Trophoblast cell (in vitro differentiated cells and primary cell): ENCODE data around the gene STX16.
A peak's percentile ranks its signal among the peaks of the same experiment; 100 is the strongest.

Experiments
- DNase-seq, 2 donors: peaks; one replicate each; pipeline ENCODE4 v3.0.0-alpha.2; 2016
- H2AFZ ChIP-seq: 2 replicates; pipeline ENCODE4 v1.6.1; 2013; ENCODE audit warnings: low read length, moderate library complexity, mild to moderate bottlenecking; ENCODE audit not compliant: insufficient read depth, poor library complexity
- H2AK5ac ChIP-seq: 2 replicates; pipeline ENCODE4 v1.6.1; 2013; ENCODE audit warnings: mild to moderate bottlenecking, low read length
- H2BK120ac ChIP-seq: 2 replicates; pipeline ENCODE4 v1.6.1; 2013; ENCODE audit warnings: low read length, mild to moderate bottlenecking, moderate library complexity; ENCODE audit not compliant: insufficient read depth, poor library complexity
- H2BK12ac ChIP-seq: 2 replicates; pipeline ENCODE4 v1.6.1; 2013; ENCODE audit warnings: mild to moderate bottlenecking, low read length, moderate library complexity
- H2BK5ac ChIP-seq: 2 replicates; pipeline ENCODE4 v1.6.1; 2013; ENCODE audit warnings: low read length, low read depth, moderate library complexity, mild to moderate bottlenecking; ENCODE audit not compliant: poor library complexity
- H3K14ac ChIP-seq: 2 replicates; pipeline ENCODE4 v1.6.1; 2013; ENCODE audit warnings: mild to moderate bottlenecking, low read length
- H3K18ac ChIP-seq: 2 replicates; pipeline ENCODE4 v1.6.1; 2013; ENCODE audit warnings: mild to moderate bottlenecking, low read length
- H3K23ac ChIP-seq: 2 replicates; pipeline ENCODE4 v1.6.1; 2013; ENCODE audit warnings: low read length
- H3K27ac ChIP-seq: 2 replicates; pipeline ENCODE4 v1.5.1; 2013; ENCODE audit warnings: low read depth, mild to moderate bottlenecking, inconsistent platforms, low read length, moderate library complexity
- H3K27me3 ChIP-seq: 2 replicates; pipeline ENCODE4 v1.6.1; 2013; ENCODE audit warnings: inconsistent platforms, mild to moderate bottlenecking, low read length, moderate library complexity; ENCODE audit not compliant: insufficient read depth
- H3K36me3 ChIP-seq, 2 experiments: 1 replicate in 1 of 2; 2 replicates in 1 of 2; pipeline ENCODE4 v1.6.1; 2013; ENCODE audit warnings: low read length in 2 of 2, mild to moderate bottlenecking in 2 of 2, moderate library complexity in 1 of 2; ENCODE audit not compliant: insufficient read depth in 2 of 2, control insufficient read depth in 1 of 2
- H3K4ac ChIP-seq: 2 replicates; pipeline ENCODE4 v1.6.1; 2013; ENCODE audit warnings: low read depth, mild to moderate bottlenecking, low read length, moderate library complexity
- H3K4me1 ChIP-seq, 2 experiments: 1 replicate in 1 of 2; 2 replicates in 1 of 2; pipeline ENCODE4 v1.6.1; 2013; ENCODE audit warnings: low read length in 2 of 2, mild to moderate bottlenecking in 2 of 2, moderate library complexity in 1 of 2; ENCODE audit not compliant: insufficient read depth in 2 of 2, control insufficient read depth in 1 of 2
- H3K4me2 ChIP-seq: 2 replicates; pipeline ENCODE4 v1.6.1; 2013; ENCODE audit warnings: inconsistent platforms, mild to moderate bottlenecking, low read length, moderate library complexity
- H3K4me3 ChIP-seq: 2 replicates; pipeline ENCODE4 v1.5.1; 2013; ENCODE audit warnings: mild to moderate bottlenecking, low read depth, low read length, inconsistent platforms
- H3K79me1 ChIP-seq: one replicate; pipeline ENCODE4 v1.6.1; 2013; ENCODE audit warnings: low read length
- H3K79me2 ChIP-seq: 2 replicates; pipeline ENCODE4 v1.6.1; 2013; ENCODE audit warnings: low read length, mild to moderate bottlenecking; ENCODE audit not compliant: control insufficient read depth, insufficient read depth, poor library complexity
- H3K9ac ChIP-seq: 2 replicates; pipeline ENCODE4 v1.6.1; 2013; ENCODE audit warnings: mild to moderate bottlenecking, low read length
- H3K9me3 ChIP-seq: 2 replicates; pipeline ENCODE4 v1.6.1; 2013; ENCODE audit warnings: low read depth, mild to moderate bottlenecking, control low read depth, inconsistent platforms, low read length; ENCODE audit not compliant: insufficient read depth
- H4K12ac ChIP-seq: 2 replicates; pipeline ENCODE4 v1.6.1; 2013; ENCODE audit warnings: low read depth, mild to moderate bottlenecking, low read length, moderate library complexity
- H4K8ac ChIP-seq: 2 replicates; pipeline ENCODE4 v1.6.1; 2013; ENCODE audit warnings: low read depth, mild to moderate bottlenecking, low read length, moderate library complexity
- H4K91ac ChIP-seq: one replicate; pipeline ENCODE4 v1.6.1; 2013; ENCODE audit warnings: low read depth, mild to moderate bottlenecking, low read length, moderate library complexity
- WGBS: extraction: QIAGEN DNeasy Blood & Tissue Kit; methylation state at CpG from one replicate; pipeline ENCODE4 v1.1.7; 2013; ENCODE audit warnings: missing lambda C conversion rate; ENCODE audit not compliant: insufficient read length, insufficient coverage; ENCODE audit errors: extremely low coverage; 5-methylcytosine and 5-hydroxymethylcytosine counted together

STX16 gene

DNA sequence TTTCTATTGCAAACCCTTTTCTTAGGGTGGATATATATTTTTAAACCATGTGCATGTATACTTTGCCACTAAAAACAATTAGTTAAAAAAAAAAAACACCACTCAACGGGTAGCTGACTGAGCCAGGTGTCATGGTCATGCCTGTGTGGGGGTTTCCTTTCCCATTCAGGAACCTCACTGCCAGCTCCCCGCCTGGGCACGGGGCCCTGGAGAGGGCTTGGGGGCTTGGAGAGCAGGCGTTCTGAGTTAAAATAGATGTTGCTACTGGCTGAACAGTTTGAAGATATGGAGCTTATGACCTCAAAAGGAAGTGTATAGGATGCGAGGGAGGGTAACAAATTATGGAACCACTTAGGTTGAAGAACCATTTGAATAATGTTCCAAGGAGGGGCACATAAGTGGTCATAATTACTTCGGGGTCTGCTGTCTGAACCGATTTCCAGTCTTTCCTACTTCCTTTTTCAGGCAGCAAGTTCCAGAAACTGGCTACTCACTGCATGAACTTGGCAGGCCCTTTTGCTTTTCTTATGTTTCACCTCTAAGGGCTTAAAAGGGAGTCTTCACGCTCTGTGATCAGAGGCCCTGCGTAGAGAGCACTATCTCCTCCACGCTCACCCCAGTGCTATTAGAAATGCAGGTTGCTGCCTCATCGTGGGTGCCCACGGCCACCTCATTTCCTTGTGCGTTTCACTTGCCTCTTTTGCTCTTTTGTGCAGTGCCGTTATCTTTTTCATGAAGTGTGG lies 9.9 kb downstream of the STX16 start:
- Histone ChIP-seq H3K9me3 (no peaks in the 10 kb centered on the region), H3K27ac (no peak overlapping the region), H4K12ac (no peak overlapping the region), H2AFZ (no peak overlapping the region), H2BK120ac (no peak overlapping the region), H3K4me2 (no peak overlapping the region), H3K4ac (no peak overlapping the region), H4K91ac (no peak overlapping the region), H3K79me1 (no peaks in the 10 kb centered on the region), H2AK5ac (no peak overlapping the region), H2BK12ac (no peak overlapping the region), H3K9ac (no peak overlapping the region), H2BK5ac (no peak overlapping the region), H3K14ac (no peak overlapping the region), H3K18ac (no peak overlapping the region), H3K4me1 (no peaks in the 10 kb centered on the region), H3K4me3 (no peak overlapping the region), H3K79me2 (peaks cover 1% of the 10 kb centered on the region), H3K36me3 (peaks cover 8 to 17% of the 10 kb centered on the region in 2 experiments), H4K8ac (no peak overlapping the region), H3K27me3 (no peaks in the 10 kb centered on the region), H3K23ac (no peak overlapping the region)
- DNase-seq = no peak
- WGBS = no CpG with 5 or more reads among the region's 14 CpGs

DNA sequence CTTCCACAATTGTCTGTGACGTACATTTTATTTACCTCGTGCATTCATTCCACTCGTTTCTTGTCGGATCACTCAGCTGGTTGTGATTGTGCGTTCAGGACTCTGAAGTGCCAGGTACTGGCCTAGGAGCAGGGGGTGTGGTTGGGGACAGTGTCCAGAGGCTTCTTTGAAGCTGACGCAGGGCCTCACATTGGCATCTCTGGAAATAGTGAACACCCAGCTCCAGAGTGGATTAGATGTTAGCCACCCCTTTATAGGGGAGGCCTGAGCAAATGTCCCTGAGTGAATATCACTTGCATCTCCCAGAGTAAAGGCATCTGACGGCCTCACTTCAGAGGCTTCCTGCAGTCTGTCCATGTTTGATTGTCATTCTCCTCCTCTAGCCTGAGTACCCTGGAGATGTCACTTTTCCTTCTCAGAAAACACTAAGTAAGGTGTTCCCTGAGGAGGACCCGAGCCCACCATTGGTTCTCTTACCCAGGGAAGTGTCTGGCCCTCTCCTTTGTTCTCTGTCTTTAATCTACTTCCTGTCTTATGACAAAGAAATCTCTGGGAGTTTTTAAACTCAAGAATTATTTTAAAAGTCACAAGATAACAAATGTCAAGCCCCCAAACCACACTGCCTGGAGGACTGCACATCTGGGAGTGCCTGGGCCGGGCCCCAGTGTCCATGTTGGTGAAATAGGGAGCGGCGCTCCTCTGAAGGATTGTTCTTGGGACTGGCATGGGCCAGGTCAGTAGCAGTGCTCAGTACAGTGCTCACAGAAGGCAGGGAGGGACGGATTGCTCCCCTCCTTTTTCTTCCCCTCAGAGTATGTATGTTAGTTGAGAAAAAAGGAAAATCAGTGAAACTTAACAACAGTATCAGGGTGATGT lies 10.8 kb downstream of the STX16 start:
- Histone ChIP-seq H3K4me1 (no peaks in the 10 kb centered on the region), H3K4me2 (no peak overlapping the region), H3K79me1 (no peaks in the 10 kb centered on the region), H4K91ac (no peak overlapping the region), H3K4me3 (no peak overlapping the region), H2AK5ac (no peak overlapping the region), H4K8ac (no peak overlapping the region), H4K12ac (no peak overlapping the region), H3K27ac (no peak overlapping the region), H2BK120ac (no peak overlapping the region), H3K18ac (peak overlapping the region; percentile 91), H3K79me2 (peaks cover 1% of the 10 kb centered on the region), H3K14ac (no peak overlapping the region), H3K9ac (no peak overlapping the region), H2BK5ac (no peak overlapping the region), H2BK12ac (no peak overlapping the region), H3K4ac (no peak overlapping the region), H3K36me3 (peaks cover 10 to 16% of the 10 kb centered on the region in 2 experiments), H3K23ac (no peak overlapping the region), H3K27me3 (no peaks in the 10 kb centered on the region), H2AFZ (no peak overlapping the region), H3K9me3 (no peaks in the 10 kb centered on the region)
- no peak for DNase-seq
- WGBS = no CpG with 5 or more reads among the region's 12 CpGs

GRCh38 chr20:58664331-58664730 lies 13.2 kb downstream of the STX16 start:
- H3K36me3 ChIP-seq = peaks cover 20 to 26% of the 10 kb centered on the region in 2 experiments
- no CpG with 5 or more reads among the region's 2 CpGs for WGBS
- DNase-seq = no peak

GRCh38 chr20:58664883-58665282 lies 13.8 kb downstream of the STX16 start:
- Histone ChIP-seq H3K79me2 (peaks cover 1% of the 10 kb centered on the region), H2AFZ (no peak overlapping the region), H3K9ac (no peak overlapping the region), H3K4me3 (no peak overlapping the region), H3K79me1 (no peaks in the 10 kb centered on the region), H3K36me3 (peaks cover 22 to 31% of the 10 kb centered on the region in 2 experiments), H4K91ac (no peak overlapping the region), H2AK5ac (no peak overlapping the region), H4K12ac (no peak overlapping the region), H3K27me3 (no peaks in the 10 kb centered on the region), H2BK5ac (no peak overlapping the region), H3K14ac (no peak overlapping the region), H4K8ac (no peak overlapping the region), H3K23ac (no peak overlapping the region), H3K4ac (no peak overlapping the region), H2BK120ac (no peak overlapping the region), H3K18ac (no peak overlapping the region), H3K9me3 (no peaks in the 10 kb centered on the region), H3K4me2 (no peak overlapping the region), H3K27ac (no peak overlapping the region), H2BK12ac (no peak overlapping the region), H3K4me1 (no peaks in the 10 kb centered on the region)
- WGBS = no CpG with 5 or more reads among the region's 5 CpGs
- DNase-seq = no peak

More at GRCh38 chr20:58664331-58664730, 13.2 kb downstream of the STX16 start:
- H3K9ac ChIP-seq = no peak overlapping the region
- no peak overlapping the region for H4K8ac ChIP-seq
- H3K9me3 ChIP-seq = no peaks in the 10 kb centered on the region
- H2BK5ac ChIP-seq = no peak overlapping the region
- no peak overlapping the region for H2AFZ ChIP-seq
- no peak overlapping the region for H3K4ac ChIP-seq
- H2BK12ac ChIP-seq = no peak overlapping the region
- H3K27me3 ChIP-seq = no peaks in the 10 kb centered on the region
- H3K14ac ChIP-seq = no peak overlapping the region
- no peak overlapping the region for H4K91ac ChIP-seq
- H3K4me2 ChIP-seq = no peak overlapping the region
- peaks cover 1% of the 10 kb centered on the region for H3K79me2 ChIP-seq
- no peaks in the 10 kb centered on the region for H3K4me1 ChIP-seq
- H3K79me1 ChIP-seq = no peaks in the 10 kb centered on the region
- no peak overlapping the region for H3K27ac ChIP-seq
- no peak overlapping the region for H3K18ac ChIP-seq
- H2AK5ac ChIP-seq = no peak overlapping the region
- no peak overlapping the region for H2BK120ac ChIP-seq
- no peak overlapping the region for H3K23ac ChIP-seq
- H4K12ac ChIP-seq = no peak overlapping the region
- H3K4me3 ChIP-seq = no peak overlapping the region
